ENCODE measurements around the gene TMEM202.

TMEM202 gene

DNA sequence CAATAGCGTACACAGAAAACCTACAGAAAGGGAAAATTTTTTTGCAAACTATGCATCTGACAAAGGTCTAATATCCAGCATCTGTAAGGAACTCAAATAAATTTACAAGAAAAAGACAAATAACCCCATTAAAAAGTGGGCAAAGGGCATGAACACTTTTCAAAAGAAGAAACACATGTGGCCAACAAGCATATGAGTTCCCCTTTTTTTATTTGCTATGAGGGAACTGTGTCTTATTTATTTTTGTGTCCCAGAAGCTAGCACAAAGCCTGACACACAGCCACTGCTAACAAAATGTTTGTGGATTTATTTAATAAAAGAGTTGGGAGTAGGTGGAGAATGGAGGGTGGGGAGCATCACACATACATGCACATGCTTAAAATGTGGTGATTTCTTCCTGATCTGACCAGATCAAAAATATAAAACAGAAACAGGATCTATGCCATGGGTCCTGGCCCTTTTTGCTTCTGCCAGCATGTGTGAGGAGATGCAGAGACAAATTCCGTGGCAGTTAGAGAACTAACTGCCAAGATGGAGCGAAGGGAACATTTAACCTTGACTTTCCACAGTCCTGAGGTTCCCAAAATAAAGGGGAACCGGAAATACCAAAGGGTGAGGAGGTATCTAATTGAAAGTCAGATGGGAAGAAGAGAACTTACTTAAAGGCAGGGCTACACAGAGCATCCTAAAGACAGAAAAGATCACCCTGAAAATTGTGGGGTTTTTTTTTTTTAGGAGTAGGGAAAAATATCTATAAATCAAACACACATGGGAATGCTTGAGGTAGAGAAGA is at the start of gene TMEM202:
TMEM202 (plus strand) TSS at position 510 of the 793 bp plus-strand sequence; CDS start at position 532, 22 bp downstream.
- H3K4me3 ChIP-seq (ENCODE audit: low read length in 2 of 2) = no peak within 1 kb of the TSS
- no peaks in the 10 kb centered on the region for H3K4me1 ChIP-seq (ENCODE audit: control insufficient read depth, insufficient read depth, low read length)
- H3K9me3 ChIP-seq (ENCODE audit: control insufficient read depth in 2 of 2, low read length in 2 of 2) = no peaks in the 10 kb centered on the region
- no peaks in the 10 kb centered on the region for H3K36me3 ChIP-seq (ENCODE audit: control insufficient read depth in 2 of 2, insufficient read depth in 2 of 2, low read length in 2 of 2)
- peaks cover 0 to 4% of the 10 kb centered on the region in 2 donors for H3K27me3 ChIP-seq (ENCODE audit: control insufficient read depth in 1 of 2, insufficient read depth in 2 of 2, low read length in 2 of 2)
- H3K9ac ChIP-seq (ENCODE audit: low read length in 2 of 2) = no peak within 1 kb of the TSS
- no peak within 1 kb of the TSS for H3K27ac ChIP-seq (ENCODE audit: low read length)

DNA sequence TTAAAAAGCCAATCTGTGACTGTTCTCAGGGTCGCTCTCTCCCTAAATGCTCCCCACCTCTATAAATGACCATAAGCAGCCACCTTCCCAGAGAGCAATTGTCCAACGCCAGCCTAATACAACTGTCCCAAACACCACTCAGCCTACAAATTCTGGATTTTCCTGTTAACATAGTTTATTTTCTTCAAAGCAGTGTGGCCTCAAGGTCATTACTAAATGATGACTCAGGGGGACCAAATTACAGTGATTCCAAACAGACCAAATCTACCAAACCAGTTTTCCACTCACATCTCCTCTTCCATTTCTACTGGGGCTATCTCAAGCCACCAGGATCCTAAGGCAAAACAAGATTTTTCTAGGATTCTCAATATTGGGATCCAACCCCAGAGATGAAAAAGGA is 44.8 kb upstream of the TMEM202 start:
- Histone ChIP-seq H3K4me3 (ENCODE audit: low read length in 2 of 2) (no peak overlapping the region), H3K36me3 (ENCODE audit: control insufficient read depth in 2 of 2, insufficient read depth in 2 of 2, low read length in 2 of 2) (peaks cover 56 to 60% of the 10 kb centered on the region in 2 donors), H3K27ac (ENCODE audit: low read length) (no peak overlapping the region), H3K4me1 (ENCODE audit: control insufficient read depth, insufficient read depth, low read length) (peaks cover 2% of the 10 kb centered on the region), H3K9ac (ENCODE audit: low read length in 2 of 2) (no peak overlapping the region), H3K27me3 (ENCODE audit: control insufficient read depth in 1 of 2, insufficient read depth in 2 of 2, low read length in 2 of 2) (no peaks in the 10 kb centered on the region), H3K9me3 (ENCODE audit: control insufficient read depth in 2 of 2, low read length in 2 of 2) (no peaks in the 10 kb centered on the region)

- Histone ChIP-seq H3K27ac (ENCODE audit: low read length) (no peak overlapping the region), H3K9ac (ENCODE audit: low read length in 2 of 2) (no peak overlapping the region), H3K36me3 (ENCODE audit: control insufficient read depth in 2 of 2, insufficient read depth in 2 of 2, low read length in 2 of 2) (peaks cover 43 to 49% of the 10 kb centered on the region in 2 donors), H3K4me1 (ENCODE audit: control insufficient read depth, insufficient read depth, low read length) (peaks cover 2% of the 10 kb centered on the region), H3K27me3 (ENCODE audit: control insufficient read depth in 1 of 2, insufficient read depth in 2 of 2, low read length in 2 of 2) (no peaks in the 10 kb centered on the region), H3K4me3 (ENCODE audit: low read length in 2 of 2) (no peak overlapping the region), H3K9me3 (ENCODE audit: control insufficient read depth in 2 of 2, low read length in 2 of 2) (no peaks in the 10 kb centered on the region)
Observed at GRCh38 chr15:72354496-72354895, 43.6 kb upstream of the TMEM202 start.

- Histone ChIP-seq H3K9me3 (ENCODE audit: control insufficient read depth in 2 of 2, low read length in 2 of 2) (no peaks in the 10 kb centered on the region), H3K4me1 (ENCODE audit: control insufficient read depth, insufficient read depth, low read length) (peaks cover 2% of the 10 kb centered on the region), H3K9ac (ENCODE audit: low read length in 2 of 2) (no peak overlapping the region), H3K27ac (ENCODE audit: low read length) (no peak overlapping the region), H3K27me3 (ENCODE audit: control insufficient read depth in 1 of 2, insufficient read depth in 2 of 2, low read length in 2 of 2) (no peaks in the 10 kb centered on the region), H3K4me3 (ENCODE audit: low read length in 2 of 2) (no peak overlapping the region), H3K36me3 (ENCODE audit: control insufficient read depth in 2 of 2, insufficient read depth in 2 of 2, low read length in 2 of 2) (peaks cover 21 to 30% of the 10 kb centered on the region in 2 donors)
Observed at GRCh38 chr15:72358121-72358520, 40.0 kb upstream of the TMEM202 start.

DNA sequence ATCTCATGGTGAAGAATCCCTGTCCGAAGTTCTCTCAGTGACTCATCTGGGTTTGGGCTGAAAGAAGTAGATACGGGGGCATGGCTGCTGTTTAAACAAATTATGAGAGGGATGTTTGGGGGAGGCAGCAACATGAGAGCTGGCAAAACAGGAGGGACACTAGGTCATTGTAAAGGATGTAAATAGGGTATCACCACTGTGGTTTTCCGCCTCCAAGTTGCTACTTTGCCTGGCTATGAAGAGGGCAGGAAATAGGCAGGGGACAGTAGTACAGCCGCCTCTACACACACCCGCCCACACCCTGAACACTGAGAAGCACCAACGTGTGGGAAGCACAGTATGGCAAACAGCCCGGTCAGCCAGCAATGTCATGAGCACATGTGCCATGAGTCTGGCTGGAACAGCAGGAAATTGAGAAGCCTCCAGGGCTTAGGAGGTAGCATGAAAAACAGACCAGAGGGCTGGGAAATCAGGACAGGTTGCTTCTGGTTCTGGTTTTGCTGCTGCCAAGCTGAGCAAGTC is 39.4 kb upstream of the TMEM202 start:
- H3K9ac ChIP-seq (ENCODE audit: low read length in 2 of 2) = no peak overlapping the region
- peaks cover 2% of the 10 kb centered on the region for H3K4me1 ChIP-seq (ENCODE audit: control insufficient read depth, insufficient read depth, low read length)
- peaks cover 15 to 27% of the 10 kb centered on the region in 2 donors for H3K36me3 ChIP-seq (ENCODE audit: control insufficient read depth in 2 of 2, insufficient read depth in 2 of 2, low read length in 2 of 2)
- no peaks in the 10 kb centered on the region for H3K27me3 ChIP-seq (ENCODE audit: control insufficient read depth in 1 of 2, insufficient read depth in 2 of 2, low read length in 2 of 2)
- H3K9me3 ChIP-seq (ENCODE audit: control insufficient read depth in 2 of 2, low read length in 2 of 2) = no peaks in the 10 kb centered on the region
- no peak overlapping the region for H3K27ac ChIP-seq (ENCODE audit: low read length)
- no peak overlapping the region for H3K4me3 ChIP-seq (ENCODE audit: low read length in 2 of 2)

- H3K9ac ChIP-seq (ENCODE audit: low read length in 2 of 2) = no peak overlapping the region
- no peaks in the 10 kb centered on the region for H3K9me3 ChIP-seq (ENCODE audit: control insufficient read depth in 2 of 2, low read length in 2 of 2)
- H3K27ac ChIP-seq (ENCODE audit: low read length) = no peak overlapping the region
- H3K27me3 ChIP-seq (ENCODE audit: control insufficient read depth in 1 of 2, insufficient read depth in 2 of 2, low read length in 2 of 2) = no peaks in the 10 kb centered on the region
- H3K4me1 ChIP-seq (ENCODE audit: control insufficient read depth, insufficient read depth, low read length) = peaks cover 2% of the 10 kb centered on the region
- H3K4me3 ChIP-seq (ENCODE audit: low read length in 2 of 2) = no peak overlapping the region
- H3K36me3 ChIP-seq (ENCODE audit: control insufficient read depth in 2 of 2, insufficient read depth in 2 of 2, low read length in 2 of 2) = peaks cover 4 to 11% of the 10 kb centered on the region in 2 donors
Observed at GRCh38 chr15:72361176-72361575, 36.9 kb upstream of the TMEM202 start.

- Histone ChIP-seq H3K9ac (ENCODE audit: low read length in 2 of 2) (no peak overlapping the region), H3K4me1 (ENCODE audit: control insufficient read depth, insufficient read depth, low read length) (no peaks in the 10 kb centered on the region), H3K36me3 (ENCODE audit: control insufficient read depth in 2 of 2, insufficient read depth in 2 of 2, low read length in 2 of 2) (peaks cover 0 to 5% of the 10 kb centered on the region in 2 donors), H3K9me3 (ENCODE audit: control insufficient read depth in 2 of 2, low read length in 2 of 2) (no peaks in the 10 kb centered on the region), H3K27me3 (ENCODE audit: control insufficient read depth in 1 of 2, insufficient read depth in 2 of 2, low read length in 2 of 2) (no peaks in the 10 kb centered on the region), H3K27ac (ENCODE audit: low read length) (no peak overlapping the region), H3K4me3 (ENCODE audit: low read length in 2 of 2) (no peak overlapping the region)
Observed at GRCh38 chr15:72365844-72366243, 32.3 kb upstream of the TMEM202 start.

GRCh38 chr15:72368325-72368724 is 29.8 kb upstream of the TMEM202 start:
- Histone ChIP-seq H3K9ac (ENCODE audit: low read length in 2 of 2) (no peak overlapping the region), H3K27ac (ENCODE audit: low read length) (no peak overlapping the region), H3K4me3 (ENCODE audit: low read length in 2 of 2) (no peak overlapping the region), H3K4me1 (ENCODE audit: control insufficient read depth, insufficient read depth, low read length) (no peaks in the 10 kb centered on the region), H3K36me3 (ENCODE audit: control insufficient read depth in 2 of 2, insufficient read depth in 2 of 2, low read length in 2 of 2) (peaks cover 0 to 9% of the 10 kb centered on the region in 2 donors), H3K9me3 (ENCODE audit: control insufficient read depth in 2 of 2, low read length in 2 of 2) (no peaks in the 10 kb centered on the region), H3K27me3 (ENCODE audit: control insufficient read depth in 1 of 2, insufficient read depth in 2 of 2, low read length in 2 of 2) (no peaks in the 10 kb centered on the region)

DNA sequence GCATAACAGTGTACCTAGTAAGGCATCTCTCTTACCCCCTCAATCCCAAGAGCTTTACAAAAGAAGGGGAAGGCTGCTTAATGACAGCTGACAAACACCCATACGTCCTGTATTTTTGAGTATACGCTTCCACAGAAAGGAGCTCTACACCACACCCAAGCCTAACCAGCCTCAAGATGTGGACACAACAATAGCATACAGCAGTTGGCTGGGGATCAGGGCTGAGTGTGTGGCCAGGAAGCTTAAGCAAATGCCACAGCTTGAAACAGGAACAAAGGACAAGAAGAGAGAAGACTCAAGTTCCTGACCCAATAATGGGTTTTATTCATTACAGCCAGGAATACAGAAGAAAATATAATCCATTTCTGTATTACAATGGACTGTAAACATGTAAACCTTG is 29.2 kb upstream of the TMEM202 start:
- H3K36me3 ChIP-seq (ENCODE audit: control insufficient read depth in 2 of 2, insufficient read depth in 2 of 2, low read length in 2 of 2) = peaks cover 0 to 9% of the 10 kb centered on the region in 2 donors
- no peak overlapping the region for H3K27ac ChIP-seq (ENCODE audit: low read length)
- no peak overlapping the region for H3K9ac ChIP-seq (ENCODE audit: low read length in 2 of 2)
- H3K9me3 ChIP-seq (ENCODE audit: control insufficient read depth in 2 of 2, low read length in 2 of 2) = no peaks in the 10 kb centered on the region
- no peaks in the 10 kb centered on the region for H3K4me1 ChIP-seq (ENCODE audit: control insufficient read depth, insufficient read depth, low read length)
- no peaks in the 10 kb centered on the region for H3K27me3 ChIP-seq (ENCODE audit: control insufficient read depth in 1 of 2, insufficient read depth in 2 of 2, low read length in 2 of 2)
- no peak overlapping the region for H3K4me3 ChIP-seq (ENCODE audit: low read length in 2 of 2)

GRCh38 chr15:72369964-72370363 is 28.1 kb upstream of the TMEM202 start:
- H3K9ac ChIP-seq (ENCODE audit: low read length in 2 of 2) = no peak overlapping the region
- peaks cover 5% of the 10 kb centered on the region for H3K4me1 ChIP-seq (ENCODE audit: control insufficient read depth, insufficient read depth, low read length)
- no peaks in the 10 kb centered on the region for H3K9me3 ChIP-seq (ENCODE audit: control insufficient read depth in 2 of 2, low read length in 2 of 2)
- peaks cover 0 to 9% of the 10 kb centered on the region in 2 donors for H3K36me3 ChIP-seq (ENCODE audit: control insufficient read depth in 2 of 2, insufficient read depth in 2 of 2, low read length in 2 of 2)
- no peak overlapping the region for H3K4me3 ChIP-seq (ENCODE audit: low read length in 2 of 2)
- H3K27ac ChIP-seq (ENCODE audit: low read length) = no peak overlapping the region
- H3K27me3 ChIP-seq (ENCODE audit: control insufficient read depth in 1 of 2, insufficient read depth in 2 of 2, low read length in 2 of 2) = no peaks in the 10 kb centered on the region

- Histone ChIP-seq H3K27me3 (ENCODE audit: control insufficient read depth in 1 of 2, insufficient read depth in 2 of 2, low read length in 2 of 2) (no peaks in the 10 kb centered on the region), H3K36me3 (ENCODE audit: control insufficient read depth in 2 of 2, insufficient read depth in 2 of 2, low read length in 2 of 2) (peaks cover 0 to 9% of the 10 kb centered on the region in 2 donors), H3K27ac (ENCODE audit: low read length) (no peak overlapping the region), H3K4me1 (ENCODE audit: control insufficient read depth, insufficient read depth, low read length) (peaks cover 20% of the 10 kb centered on the region), H3K4me3 (ENCODE audit: low read length in 2 of 2) (no peak overlapping the region), H3K9me3 (ENCODE audit: control insufficient read depth in 2 of 2, low read length in 2 of 2) (no peaks in the 10 kb centered on the region), H3K9ac (ENCODE audit: low read length in 2 of 2) (no peak overlapping the region)
Observed at GRCh38 chr15:72372361-72372760, 25.7 kb upstream of the TMEM202 start.
